GM19240 (cell line): ENCODE data around the gene ERCC8.
"Not testable (repeated sequence)": the region's sequence is repeated elsewhere in the genome, so short reads cannot be mapped to it uniquely, and the experiment has no call there.

ENCODE experiments used
- DNase-seq: peaks from one replicate; pipeline ENCODE4 v3.0.0; 2011; ENCODE audit warnings: low spot score; ENCODE audit not compliant: insufficient read length

ERCC8 gene, protein sequence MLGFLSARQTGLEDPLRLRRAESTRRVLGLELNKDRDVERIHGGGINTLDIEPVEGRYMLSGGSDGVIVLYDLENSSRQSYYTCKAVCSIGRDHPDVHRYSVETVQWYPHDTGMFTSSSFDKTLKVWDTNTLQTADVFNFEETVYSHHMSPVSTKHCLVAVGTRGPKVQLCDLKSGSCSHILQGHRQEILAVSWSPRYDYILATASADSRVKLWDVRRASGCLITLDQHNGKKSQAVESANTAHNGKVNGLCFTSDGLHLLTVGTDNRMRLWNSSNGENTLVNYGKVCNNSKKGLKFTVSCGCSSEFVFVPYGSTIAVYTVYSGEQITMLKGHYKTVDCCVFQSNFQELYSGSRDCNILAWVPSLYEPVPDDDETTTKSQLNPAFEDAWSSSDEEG

DNA sequence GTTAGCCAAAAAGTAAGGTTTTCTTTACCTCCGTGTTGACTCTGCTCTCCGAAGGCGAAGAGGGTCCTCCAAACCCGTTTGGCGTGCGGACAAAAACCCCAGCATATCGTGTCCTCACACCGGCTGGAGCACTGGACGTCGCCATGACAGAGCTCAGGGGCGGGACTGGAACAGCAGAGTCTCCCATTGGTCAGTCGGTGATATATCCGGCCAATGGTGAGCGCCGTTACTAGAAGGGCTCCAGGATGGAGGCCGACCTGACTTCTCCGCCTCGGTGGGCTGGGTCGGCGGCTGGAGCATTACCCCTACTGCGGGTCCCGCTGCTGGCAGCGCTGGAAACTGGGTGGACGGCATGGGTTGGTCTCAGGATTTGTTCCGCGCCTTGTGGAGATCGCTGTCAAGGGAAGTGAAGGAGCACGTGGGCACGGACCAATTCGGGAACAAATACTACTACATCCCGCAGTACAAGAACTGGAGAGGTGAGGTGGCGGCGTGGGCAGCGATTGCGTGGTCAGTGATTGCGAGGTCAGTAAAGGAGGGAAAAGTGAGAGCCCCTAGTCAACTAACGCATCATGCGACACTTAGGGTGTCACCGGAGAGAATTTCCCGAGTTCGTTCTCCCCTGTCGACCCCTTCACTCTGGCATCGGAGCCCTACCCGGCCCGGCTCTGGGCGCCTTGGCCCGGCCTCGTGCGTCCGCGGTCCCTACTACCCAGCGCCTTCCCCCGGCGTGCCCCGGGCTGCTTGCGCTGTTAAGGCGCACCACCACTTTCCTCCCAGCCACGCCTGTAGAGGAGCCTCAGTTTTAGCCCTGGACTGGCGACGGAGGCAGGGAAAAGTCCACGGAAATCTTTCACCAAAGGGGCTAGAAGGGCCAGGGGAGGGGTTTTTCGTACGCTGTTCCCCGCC lies at the start of gene ERCC8, which contains the start of gene NDUFAF2:
Gene ERCC8 (minus strand): TSS at position 167 of the 909 bp plus-strand sequence. CDS start 62 bp downstream, at position 105.
Gene NDUFAF2 (plus strand): TSS at position 302 of the 909 bp plus-strand sequence. CDS start 51 bp downstream, at position 353.
- peak; percentile 72 for DNase-seq

GRCh38 chr5:60993875-60994571 lies 49.2 kb upstream of the ERCC8 start:
- no peak for DNase-seq

- no peak for DNase-seq
Observed at GRCh38 chr5:60993425-60993824, 48.6 kb upstream of the ERCC8 start.

DNA sequence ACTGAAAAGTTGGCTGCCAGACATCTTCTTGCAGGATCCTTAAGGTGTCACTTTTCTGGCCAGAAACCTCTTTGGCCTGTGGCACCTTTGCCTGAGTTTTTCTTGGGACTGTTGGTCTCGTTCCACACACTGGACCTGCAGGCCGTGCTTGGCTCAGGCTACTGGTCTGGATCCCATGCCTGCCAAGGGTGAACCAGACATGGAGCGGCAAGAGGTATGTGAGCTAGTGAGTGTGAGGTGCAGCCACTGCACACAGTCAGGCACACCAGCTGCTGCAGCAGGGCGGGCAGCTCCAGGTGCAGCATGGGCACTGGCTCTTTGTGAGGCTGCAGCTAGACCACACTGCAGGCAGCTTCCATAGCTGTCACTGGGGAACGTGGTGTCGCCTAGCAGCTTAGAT lies 48.0 kb upstream of the ERCC8 start:
- DNase-seq, result no peak

DNA sequence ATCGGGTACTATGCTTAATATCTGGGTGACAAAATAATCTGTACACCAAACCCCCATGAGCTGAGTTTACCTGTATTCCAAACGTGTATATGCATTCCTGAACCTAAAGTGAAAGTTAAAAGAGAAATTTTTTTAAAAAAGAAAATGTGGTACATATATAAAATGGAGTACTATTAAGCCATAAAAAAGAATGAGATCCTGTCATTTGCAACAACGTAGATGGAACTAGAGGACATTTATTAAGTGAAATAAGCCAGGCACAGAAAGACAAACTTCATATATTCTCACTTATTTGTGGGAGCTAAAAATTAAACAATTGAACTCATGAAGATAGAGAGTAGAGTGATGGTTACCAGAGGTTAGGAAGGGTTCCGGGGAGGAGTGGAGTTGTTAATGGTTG lies 44.9 kb upstream of the ERCC8 start:
- DNase-seq, result no peak

DNA sequence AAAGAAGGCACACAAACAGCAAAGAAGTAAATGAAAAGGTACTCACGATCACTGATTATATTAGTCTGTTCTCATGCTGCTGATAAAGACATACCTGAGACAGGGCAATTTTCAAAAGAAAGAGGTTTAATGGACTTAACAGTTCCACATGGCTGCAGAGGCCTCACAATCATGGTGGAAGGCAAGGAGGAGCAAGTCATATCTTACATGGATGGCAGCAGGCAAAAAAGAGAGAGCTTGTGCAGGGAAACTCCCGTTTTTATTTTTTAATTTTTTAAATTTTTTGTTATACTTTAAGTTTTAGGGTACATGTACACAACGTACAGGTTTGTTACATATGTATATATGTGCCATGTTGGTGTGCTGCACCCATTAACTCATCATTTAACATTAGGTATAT lies 37.3 kb upstream of the ERCC8 start:
- DNase-seq, result not testable (repeated sequence)

DNA sequence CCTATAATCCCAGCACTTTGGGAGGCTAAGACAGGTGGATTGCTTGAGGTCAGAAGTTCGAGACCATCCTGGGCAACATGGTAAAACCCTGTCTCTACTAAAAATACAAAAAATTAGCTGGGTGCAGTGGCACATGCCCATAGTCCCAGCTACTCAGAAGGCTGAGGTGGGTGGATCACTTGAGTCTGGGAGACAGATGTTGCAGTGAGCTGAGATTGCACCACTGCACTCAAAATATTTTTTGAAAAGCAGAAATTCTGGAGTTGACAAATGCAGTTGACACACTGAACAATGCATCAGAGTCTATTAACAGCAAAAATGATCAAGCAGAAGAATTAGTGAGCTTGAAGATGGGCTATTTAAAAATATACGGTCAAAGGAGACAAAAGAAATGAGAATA lies 35.6 kb upstream of the ERCC8 start:
- DNase-seq, result no peak

- DNase-seq, result no peak
Observed at GRCh38 chr5:60978968-60979367, 34.1 kb upstream of the ERCC8 start.

GRCh38 chr5:60977956-60978737 lies 33.3 kb upstream of the ERCC8 start:
- DNase-seq, result no peak

DNA sequence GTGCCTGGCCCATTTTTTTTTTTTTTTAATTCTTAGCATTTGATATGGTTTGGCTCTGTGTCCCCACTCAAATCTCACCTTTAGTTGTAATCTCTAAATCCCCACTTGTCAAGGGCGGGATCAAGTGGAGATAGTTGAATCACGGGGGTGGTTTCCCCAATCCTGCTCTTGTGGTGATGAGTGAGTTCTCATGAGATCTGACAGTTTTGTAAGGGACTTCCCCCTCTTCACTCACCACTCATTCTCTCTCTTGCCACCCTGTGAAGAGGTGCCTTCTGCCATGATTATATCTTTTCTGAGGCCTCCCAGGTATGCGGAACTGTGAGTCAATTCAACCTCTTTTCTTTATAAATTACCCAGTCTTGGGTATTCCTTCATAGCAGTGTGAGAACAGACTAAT lies 27.4 kb upstream of the ERCC8 start:
- no peak for DNase-seq

- DNase-seq, result no peak
Observed at GRCh38 chr5:60961685-60962084, 16.8 kb upstream of the ERCC8 start.

DNA sequence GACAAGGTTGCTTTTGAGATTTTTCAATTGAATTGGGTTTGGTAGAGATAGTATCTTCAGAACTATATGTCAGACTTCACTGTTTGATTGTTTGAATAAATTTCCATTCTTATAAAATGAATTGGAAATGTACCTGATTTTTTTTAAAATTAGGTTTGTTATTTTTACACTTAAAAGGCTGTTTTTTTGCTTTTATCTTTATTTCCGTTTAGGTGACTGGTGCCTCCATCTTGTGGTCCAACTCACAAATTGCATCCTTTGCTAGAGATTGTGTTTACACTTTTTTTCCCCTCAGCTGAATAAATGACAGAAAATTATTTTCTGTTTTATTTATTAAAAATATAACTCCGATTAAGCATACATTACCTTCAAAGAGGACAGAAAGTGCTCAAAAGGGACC lies 15.7 kb upstream of the ERCC8 start:
- no peak for DNase-seq

DNA sequence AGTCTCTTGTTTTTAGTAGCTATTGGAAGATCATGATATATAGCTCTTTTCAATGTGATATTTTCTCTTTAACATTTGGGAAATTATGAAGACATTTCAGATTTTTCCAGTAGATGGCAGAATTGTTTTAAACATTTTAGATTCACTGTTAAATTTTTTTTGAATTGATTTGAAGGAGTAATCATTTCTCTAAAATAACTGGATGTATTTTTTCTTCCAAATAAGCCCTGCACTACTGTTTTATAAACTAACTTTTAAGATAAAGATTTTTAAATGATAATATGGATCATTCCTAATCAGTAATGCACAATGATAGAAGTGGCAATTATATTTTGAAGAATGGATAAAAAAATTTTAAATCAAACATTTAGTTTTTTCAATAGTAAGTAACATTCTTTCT lies 14.3 kb upstream of the ERCC8 start:
- DNase-seq, result no peak

DNA sequence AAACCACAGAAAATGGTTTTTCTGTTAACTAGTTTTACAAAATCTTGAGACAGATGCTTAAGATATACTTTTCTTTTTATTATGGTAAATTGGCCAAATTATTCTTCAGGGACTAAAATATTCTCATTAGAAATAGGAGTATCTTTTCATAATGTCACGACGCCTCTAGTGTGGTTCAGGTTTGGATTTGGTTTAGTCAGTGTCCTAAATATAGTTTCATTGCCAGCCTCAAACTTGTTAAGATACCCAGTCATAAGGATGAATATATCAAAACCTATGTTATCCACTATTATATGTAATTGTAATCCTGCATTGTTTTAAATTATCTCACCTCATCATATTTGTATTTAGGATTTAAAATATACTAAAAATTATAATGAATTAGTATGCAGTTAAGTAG lies 13.8 kb upstream of the ERCC8 start:
- no peak for DNase-seq

GRCh38 chr5:60958088-60958487 lies 13.2 kb upstream of the ERCC8 start:
- DNase-seq, result no peak

- no peak for DNase-seq
Observed at GRCh38 chr5:60955239-60955638, 10.4 kb upstream of the ERCC8 start.

GRCh38 chr5:60948738-60949137 lies 3.9 kb upstream of the ERCC8 start:
- DNase-seq, result no peak

DNA sequence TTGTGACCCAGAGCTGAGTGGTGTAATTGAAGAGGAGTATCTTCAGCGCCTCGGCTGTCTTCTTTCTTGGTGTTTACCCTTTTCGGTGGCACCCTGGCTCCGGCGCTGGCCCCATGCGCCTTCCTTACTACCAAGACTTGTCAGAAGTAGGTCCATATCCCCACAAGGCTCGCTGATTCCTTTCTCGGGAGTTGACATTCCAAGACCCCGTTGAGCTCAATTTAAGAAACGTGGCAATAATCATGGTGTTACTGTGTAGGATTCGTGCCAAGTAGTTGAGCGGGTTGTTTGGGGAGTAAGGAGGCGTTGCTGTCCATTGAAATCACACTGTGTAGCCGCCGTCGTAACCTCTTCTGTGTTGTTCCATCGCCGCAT lies 930 bp upstream of the ERCC8 start:
- DNase-seq, result no peak

- DNase-seq, result no peak
Observed at GRCh38 chr5:60943624-60944023, 1.2 kb downstream of the ERCC8 start.

DNA sequence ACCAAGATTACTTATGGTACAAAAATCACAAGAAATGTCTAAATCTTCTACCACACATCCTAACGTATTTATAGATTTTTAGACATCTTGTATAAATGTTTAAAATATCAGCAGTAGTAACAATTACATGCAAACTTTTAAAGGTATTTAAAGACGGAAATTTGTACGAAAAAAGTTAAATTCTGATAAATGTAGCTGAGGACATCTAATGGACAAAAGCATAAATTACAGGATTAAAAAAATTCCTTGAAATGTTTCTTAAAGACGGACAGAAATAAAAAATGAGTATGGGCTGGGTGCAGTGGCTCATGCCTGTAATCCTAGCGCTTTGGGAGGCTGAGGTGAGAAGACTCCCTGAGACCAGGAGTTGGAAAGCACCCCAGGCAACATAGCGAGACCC lies 15.8 kb downstream of the ERCC8 start:
- DNase-seq, result no peak

- no peak for DNase-seq
Observed at GRCh38 chr5:60927450-60927849, 17.4 kb downstream of the ERCC8 start.
